Measurements from ENCODE around the gene PDE6B. TPM values are rescaled to one million over a fixed set of nuclear protein-coding genes. Genes with fewer than 3 reads are reported as not detected.

Gene PDE6B
- total RNA-seq, 4 donors from 2014 or later = 0.60 to 2.5 (median 0.95) TPM; not detected in 1

GRCh38 chr4:626201-627091 lies 1.1 kb downstream of the PDE6B start:
- intact Hi-C loops (cut with DNase I; ENCODE audit: low total_unique reads) (no loop called here), in situ Hi-C loops (cut with MboI; ENCODE audit: low pct_ligation_motif_present in 1 of 4, low pct_unique_long_range_greater_than_20kb in 1 of 4, low sequenced_read_pairs in 3 of 4) (no loop called here)
- WGBS, 2 donors (ENCODE audit: low coverage in 1 of 2) = 81% methylated on average over 20 of the region's 20 CpGs; no CpG with 5 or more reads in 1 of the 2 donors
- H3K36me3 ChIP-seq = no peaks in the 10 kb centered on the region
- peaks cover 8% of the 10 kb centered on the region for H3K27me3 ChIP-seq
- DNase-seq = no peak
- H3K4me3 ChIP-seq = no peak overlapping the region
- TF ChIP-seq POLR2A (IDR thresholded peaks at IDR 0.05) (no peak), CTCF (IDR thresholded peaks at IDR 0.05) (no peak), POLR2AphosphoS5 (IDR thresholded peaks at IDR 0.05) (no peak), EP300 (IDR thresholded peaks at IDR 0.05; ENCODE audit: low read depth) (no peak)
- H3K9me3 ChIP-seq = no peaks in the 10 kb centered on the region
- no peak overlapping the region for H3K27ac ChIP-seq
- H3K4me1 ChIP-seq = no peaks in the 10 kb centered on the region

GRCh38 chr4:627347-628125 lies 2.2 kb downstream of the PDE6B start:
- DNase-seq = no peak
- WGBS, 2 donors (ENCODE audit: low coverage in 1 of 2) = 68 to 76% methylated on average over 5 to 14 of the region's 15 CpGs
- in situ Hi-C loops (cut with MboI; ENCODE audit: low pct_ligation_motif_present in 1 of 4, low pct_unique_long_range_greater_than_20kb in 1 of 4, low sequenced_read_pairs in 3 of 4) = no loop called here

GRCh38 chr4:628311-628741 lies 3.0 kb downstream of the PDE6B start:
- H3K9me3 ChIP-seq = no peaks in the 10 kb centered on the region
- H3K4me3 ChIP-seq = no peak overlapping the region
- intact Hi-C loops (cut with DNase I; ENCODE audit: low total_unique reads) (no loop called here), in situ Hi-C loops (cut with MboI; ENCODE audit: low pct_ligation_motif_present in 1 of 4, low pct_unique_long_range_greater_than_20kb in 1 of 4, low sequenced_read_pairs in 3 of 4) (no loop called here)
- 85% methylated on average over 11 of the region's 17 CpGs; no CpG with 5 or more reads in 1 of the 2 donors for WGBS, 2 donors (ENCODE audit: low coverage in 1 of 2)
- no peaks in the 10 kb centered on the region for H3K4me1 ChIP-seq
- TF ChIP-seq CTCF (IDR thresholded peaks at IDR 0.05) (no peak), POLR2A (IDR thresholded peaks at IDR 0.05) (no peak), POLR2AphosphoS5 (IDR thresholded peaks at IDR 0.05) (no peak), EP300 (IDR thresholded peaks at IDR 0.05; ENCODE audit: low read depth) (no peak)
- H3K27me3 ChIP-seq = peaks cover 8% of the 10 kb centered on the region
- no peak overlapping the region for H3K27ac ChIP-seq
- no peaks in the 10 kb centered on the region for H3K36me3 ChIP-seq
- no peak for DNase-seq

More at GRCh38 chr4:627347-628125, 2.2 kb downstream of the PDE6B start:
- no peaks in the 10 kb centered on the region for H3K36me3 ChIP-seq
- intact Hi-C loops (cut with DNase I; ENCODE audit: low total_unique reads) = no loop called here
- no peaks in the 10 kb centered on the region for H3K4me1 ChIP-seq
- no peak overlapping the region for H3K27ac ChIP-seq
- TF ChIP-seq EP300 (IDR thresholded peaks at IDR 0.05; ENCODE audit: low read depth) (no peak), POLR2A (IDR thresholded peaks at IDR 0.05) (no peak), CTCF (IDR thresholded peaks at IDR 0.05) (no peak), POLR2AphosphoS5 (IDR thresholded peaks at IDR 0.05) (no peak)
- peaks cover 8% of the 10 kb centered on the region for H3K27me3 ChIP-seq
- H3K4me3 ChIP-seq = no peak overlapping the region
- H3K9me3 ChIP-seq = no peaks in the 10 kb centered on the region
